Ovary (tissue), 9 donors: ENCODE data around the gene ITGB3BP. TPM values are rescaled to one million over a fixed set of nuclear protein-coding genes. Genes with fewer than 3 reads are reported as not detected.

ENCODE experiments used
- DNase-seq, 5 donors: peaks; one replicate each; pipeline ENCODE4 v3.0.0-alpha.2; 2019 to 2020
- H3K27ac ChIP-seq, 2 donors: fragments of 200-600 bp; one replicate each; pipeline versions ENCODE4 v1.5.1 to v1.8.0; 2019 to 2022
- H3K27me3 ChIP-seq: fragments of 200-600 bp; one replicate; pipeline ENCODE4 v1.8.0; 2022
- H3K36me3 ChIP-seq: fragments of 200-600 bp; sonication (generic); one replicate; pipeline ENCODE4 v1.5.1; 2019
- H3K4me1 ChIP-seq: one replicate; pipeline ENCODE4 v1.8.1; 2013; ENCODE audit warnings: mild to moderate bottlenecking, moderate library complexity; ENCODE audit not compliant: insufficient read depth
- H3K4me3 ChIP-seq: fragments of 200-600 bp; sonication (generic); one replicate; pipeline ENCODE4 v1.5.1; 2017
- H3K9me3 ChIP-seq, 2 donors: fragments of 200-600 bp in 1 of 2; sonication (generic) in 1 of 2; one replicate each; pipeline versions ENCODE4 v1.5.1 to v1.8.1; 2013 to 2019; ENCODE audit warnings: mild to moderate bottlenecking in 1 of 2, moderate library complexity in 1 of 2
- CTCF ChIP-seq, 3 donors: fragments of 450-650 bp in 2 of 3; fragments of 200-600 bp in 1 of 3; IDR thresholded peaks; one replicate each; pipeline versions ENCODE4 v1.5.1 to v1.8.0; 2016 to 2022; ENCODE audit warnings: antibody characterized with exemption in 3 of 3, mild to moderate bottlenecking in 1 of 3
- EP300 ChIP-seq: sonication (generic); formaldehyde crosslinking; IDR thresholded peaks from one replicate; pipeline ENCODE4 v1.6.1; 2017; ENCODE audit warnings: antibody characterized with exemption
- POLR2A ChIP-seq: fragments of 450-650 bp; IDR thresholded peaks from one replicate; pipeline ENCODE4 v1.6.1; 2017; ENCODE audit warnings: antibody characterized with exemption, mild to moderate bottlenecking, moderate library complexity
- WGBS, 3 donors: extraction: QIAGEN DNeasy Blood & Tissue Kit in 1 of 3; methylation state at CpG; one replicate each; pipeline versions ENCODE4 v1.1.5 to v1.1.7; 2013 to 2017; 5-methylcytosine and 5-hydroxymethylcytosine counted together
- intact Hi-C, 4 donors: fragments of 100-400 bp; cut with DNase I; formaldehyde crosslinking; loops; one replicate each; pipeline versions ENCODE4 v1.11.0 to v1.15.1; 2022 to 2023
- polyA plus RNA-seq, 2 donors: library from polyadenylated mRNA; stranded (reverse); fragments of 200-250 nt in 1 of 2; fragments of 350-450 nt in 1 of 2; fragmentation: Illumina TruSeq in 1 of 2; extraction: RNeasy Lipid Tissue Mini Kit (QIAGEN cat#74804) in 1 of 2; gene quantifications; one replicate each; pipeline ENCODE4 v1.2.3, GENCODE V29; 2013 to 2014
- total RNA-seq, 7 donors: library from RNA; depleted of rRNA in 2 of 7; stranded (reverse); fragments of >200 nt in 2 of 7; fragmentation: NEBNext Ultra II Directional in 3 of 7; extraction: Animal tissue kit (Norgen Biotek cat#: 25700) in 3 of 7; gene quantifications; one replicate each; pipeline versions ENCODE4 v1.1.0 to v1.2.4, GENCODE V29; 2016 to 2023
- donor health status: DM: no; HTN: no; CAD: no; lungs with moderate emphysema.
- donor health status: DM: no; HTN: no; CAD: no.
- donor health status: Bipolar disorder and iron deficiency.
- donor health status: DM: yes; HTN: yes; CAD: no.
- donor health status: DM: no; HTN: no; CAD: no.
- donor health status: DM: yes; HTN: yes; CAD: no.

ITGB3BP gene
- total and polyA plus RNA-seq, 9 donors: 10.7 to 32.1 (median 22.3) TPM

- no peak for TF ChIP-seq EP300
- TF ChIP-seq POLR2A: no peak
- no peak for TF ChIP-seq CTCF (IDR thresholded peaks at IDR 0.05)
- no peak overlapping the region for H3K4me3 ChIP-seq
- no peaks in the 10 kb centered on the region for H3K27me3 ChIP-seq
- no peaks in the 10 kb centered on the region for H3K36me3 ChIP-seq
- intact Hi-C loops: no loop called here
- 88 to 97% (median 90%) methylated on average over 13 of the region's 13 CpGs for WGBS, 3 donors
- no peak overlapping the region for H3K27ac ChIP-seq
- H3K9me3 ChIP-seq: no peaks in the 10 kb centered on the region
- DNase-seq: no peak
- H3K4me1 ChIP-seq: no peaks in the 10 kb centered on the region
These were observed 25.9 kb upstream of the ITGB3BP start for GRCh38 chr1:63548877-63549276.

DNA sequence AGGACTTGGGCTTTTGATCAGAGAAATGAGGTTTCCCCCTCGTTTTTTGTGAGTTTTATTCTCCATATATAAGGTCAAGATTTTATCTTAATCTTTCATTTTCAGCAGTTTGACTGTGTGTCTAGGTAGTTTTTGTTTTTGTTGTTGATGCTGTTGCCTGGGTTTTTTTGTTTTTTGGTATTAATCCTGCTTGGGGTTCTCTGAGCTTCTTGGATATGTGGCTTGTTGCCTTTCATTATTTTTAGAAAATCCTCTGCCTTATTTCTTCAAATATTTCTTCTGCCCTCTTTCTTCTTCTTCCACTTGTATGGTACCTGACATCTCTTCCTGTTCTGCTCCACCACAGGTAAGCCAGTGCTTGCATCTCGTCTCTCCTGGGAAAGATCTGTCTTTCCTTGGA lies 25.3 kb upstream of the ITGB3BP start:
- no peaks in the 10 kb centered on the region for H3K27me3 ChIP-seq
- intact Hi-C loops: no loop called here
- H3K27ac ChIP-seq: no peak overlapping the region
- H3K9me3 ChIP-seq: no peaks in the 10 kb centered on the region
- TF ChIP-seq POLR2A (no peak), CTCF (IDR thresholded peaks at IDR 0.05) (no peak), EP300 (no peak)
- DNase-seq: no peak
- H3K36me3 ChIP-seq: no peaks in the 10 kb centered on the region
- no peaks in the 10 kb centered on the region for H3K4me1 ChIP-seq
- H3K4me3 ChIP-seq: no peak overlapping the region
- 86 to 93% (median 92%) methylated on average over 2 of the region's 2 CpGs for WGBS, 3 donors

DNA sequence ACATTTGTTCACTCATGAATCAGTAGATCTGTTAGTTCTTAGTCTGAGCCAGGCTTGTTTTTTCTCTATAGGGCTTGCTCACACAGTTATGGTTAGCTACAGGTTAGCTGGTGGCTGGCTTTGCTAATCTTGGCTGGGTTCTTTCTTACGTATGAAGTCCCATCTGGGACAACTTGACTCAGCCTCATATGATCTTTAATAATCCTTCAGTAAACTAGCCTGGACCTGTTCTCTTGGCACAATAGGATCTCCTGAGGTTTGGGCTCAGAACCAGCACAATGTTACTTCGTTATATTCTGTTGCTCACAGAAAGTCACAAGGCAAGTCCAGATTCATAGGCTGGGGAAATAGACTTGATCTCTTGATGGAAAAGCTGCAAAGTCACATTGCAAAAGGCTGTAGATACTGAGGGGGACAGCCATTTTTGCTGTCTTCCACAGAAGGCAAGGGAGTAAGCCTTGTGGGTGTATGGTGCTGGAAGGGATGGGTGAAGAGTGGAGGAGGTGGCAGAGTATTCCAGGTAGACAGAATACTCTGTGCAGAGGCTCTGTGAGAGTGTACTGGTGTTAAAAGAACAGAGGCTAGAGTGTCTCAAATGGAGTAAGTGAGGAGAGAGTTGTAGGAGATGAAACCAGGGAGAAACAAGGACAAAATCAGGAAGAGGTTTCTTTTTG lies 24.7 kb upstream of the ITGB3BP start:
- DNase-seq: no peak
- Histone ChIP-seq H3K9me3 (no peaks in the 10 kb centered on the region), H3K36me3 (no peaks in the 10 kb centered on the region), H3K4me1 (no peaks in the 10 kb centered on the region), H3K27ac (no peak overlapping the region), H3K4me3 (no peak overlapping the region), H3K27me3 (no peaks in the 10 kb centered on the region)
- WGBS, 3 donors: 70 to 94% (median 77%) methylated on average over 2 of the region's 2 CpGs
- TF ChIP-seq POLR2A (no peak), EP300 (no peak), CTCF (IDR thresholded peaks at IDR 0.05) (no peak)
- intact Hi-C loops: no loop called here

- Histone ChIP-seq H3K4me1 (no peaks in the 10 kb centered on the region), H3K36me3 (no peaks in the 10 kb centered on the region), H3K27ac (no peak overlapping the region), H3K4me3 (no peak overlapping the region), H3K9me3 (no peaks in the 10 kb centered on the region), H3K27me3 (no peaks in the 10 kb centered on the region)
- DNase-seq: no peak
- intact Hi-C loops: no loop called here
- TF ChIP-seq EP300: no peak
- TF ChIP-seq POLR2A: no peak
- no peak for TF ChIP-seq CTCF (IDR thresholded peaks at IDR 0.05)
These were observed 22.8 kb upstream of the ITGB3BP start for GRCh38 chr1:63545780-63546179.
